Embryonic facial prominence (tissue), 1 donor: Measurements from ENCODE around the gene ADAM19.

Experiments
- DNase-seq: peaks from one replicate; pipeline ENCODE4 v3.0.0-alpha.2; 2016; ENCODE audit errors: extremely low spot score

Gene ADAM19

GRCh38 chr5:157516626-157517325, 58.8 kb downstream of the ADAM19 start:
- no peak for DNase-seq

- DNase-seq, result no peak
Measured at GRCh38 chr5:157516006-157516405, 59.6 kb downstream of the ADAM19 start.

DNA sequence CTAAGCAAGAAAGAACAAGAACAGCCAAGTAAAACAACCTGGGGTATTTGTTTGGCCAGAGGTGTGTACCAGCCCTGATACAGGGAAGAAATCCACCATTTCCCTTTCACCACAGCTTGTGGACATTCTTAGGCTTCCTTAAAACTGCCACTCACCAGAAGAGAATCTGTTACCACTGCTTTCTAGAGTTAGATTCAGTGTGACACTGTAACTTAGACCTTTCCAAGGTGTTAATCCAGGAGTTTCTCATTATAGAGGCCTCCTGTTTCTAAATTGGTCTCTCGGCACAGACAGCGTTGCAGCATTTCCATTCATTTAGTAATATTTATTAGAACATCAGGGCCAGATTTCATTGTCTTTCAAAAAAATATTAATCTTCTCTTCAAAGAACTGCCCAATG, 60.6 kb downstream of the ADAM19 start:
- DNase-seq, result no peak

- DNase-seq, result no peak
Measured at GRCh38 chr5:157513182-157513581, 62.4 kb downstream of the ADAM19 start.

GRCh38 chr5:157511651-157512644, 63.6 kb downstream of the ADAM19 start:
- DNase-seq, result no peak

GRCh38 chr5:157510682-157511081, 64.9 kb downstream of the ADAM19 start:
- DNase-seq, result no peak

DNA sequence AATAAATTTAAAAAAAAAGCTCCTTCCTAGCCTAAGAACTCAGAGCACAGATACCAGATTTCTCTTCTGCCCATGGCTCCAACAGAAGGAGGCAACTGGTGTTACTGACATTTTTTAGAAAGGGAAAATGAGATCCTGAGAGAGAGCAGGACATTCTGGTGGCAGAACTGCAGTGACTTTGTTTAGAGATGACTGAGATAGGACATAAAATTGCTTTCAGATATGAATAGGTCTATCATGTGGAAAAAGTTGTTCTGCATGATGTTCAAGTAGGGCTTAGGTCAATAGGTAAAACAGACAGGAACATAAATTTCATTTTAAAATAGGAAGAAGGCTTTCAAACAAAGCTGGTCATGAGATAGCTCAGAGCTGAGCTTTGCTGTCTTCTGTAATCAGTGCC, 66.0 kb downstream of the ADAM19 start:
- DNase-seq, result no peak

DNA sequence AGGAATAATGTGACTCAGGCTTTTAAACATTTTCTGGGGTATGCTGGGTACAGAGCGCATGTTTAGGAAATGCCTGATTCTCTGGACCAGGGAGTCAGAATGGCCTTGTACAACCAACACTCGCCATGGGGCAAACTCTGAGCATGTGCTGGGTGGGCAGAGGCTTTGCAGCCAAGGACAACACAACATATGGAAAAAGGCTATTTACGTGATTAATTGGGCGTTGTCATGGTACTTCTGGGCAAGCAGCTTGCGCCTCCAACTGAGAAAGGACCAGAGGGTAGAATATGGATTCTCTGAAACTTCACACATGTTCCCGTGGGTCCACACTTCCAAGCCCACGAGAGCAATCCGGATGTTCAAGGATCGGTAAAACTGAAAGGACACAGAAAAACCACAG, 66.5 kb downstream of the ADAM19 start:
- no peak for DNase-seq

DNA sequence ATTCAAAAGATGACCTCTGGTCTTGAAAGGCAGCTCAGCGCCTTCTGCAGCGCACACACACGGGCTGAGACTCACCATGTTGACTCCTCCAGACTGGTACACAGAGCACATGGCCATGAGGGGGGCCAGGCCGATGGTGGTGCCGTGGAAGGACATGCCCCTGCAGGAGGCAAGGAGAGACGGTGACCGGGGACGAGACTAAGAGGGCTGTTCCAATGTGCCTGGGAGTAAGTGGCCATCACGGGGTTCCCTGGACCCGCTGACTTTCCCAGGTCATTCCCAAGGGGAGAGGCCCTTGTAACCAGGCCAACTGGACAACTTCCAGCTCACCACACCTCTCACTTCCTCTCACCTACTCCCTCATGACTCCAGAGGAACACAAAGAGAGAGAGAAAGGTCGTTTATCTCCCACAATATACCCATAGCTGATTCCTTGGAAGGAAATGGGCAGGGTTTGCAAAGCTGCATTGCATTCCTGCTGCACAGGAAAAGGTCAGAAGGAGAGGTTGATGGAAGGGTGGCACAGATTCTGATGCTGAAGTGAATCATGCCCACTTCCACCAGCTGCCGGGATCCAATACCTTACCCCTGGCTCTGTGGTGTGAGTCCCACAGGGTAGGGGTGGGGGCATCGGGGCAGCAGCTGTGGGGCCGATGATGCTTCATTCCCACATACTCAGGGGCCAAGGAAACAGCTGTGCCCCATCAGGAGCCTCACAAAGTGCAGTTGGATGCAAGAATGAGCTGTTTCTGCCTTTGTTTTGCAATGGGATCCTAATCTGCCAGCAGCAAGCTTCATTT, 68.4 kb downstream of the ADAM19 start:
- DNase-seq, result no peak

DNA sequence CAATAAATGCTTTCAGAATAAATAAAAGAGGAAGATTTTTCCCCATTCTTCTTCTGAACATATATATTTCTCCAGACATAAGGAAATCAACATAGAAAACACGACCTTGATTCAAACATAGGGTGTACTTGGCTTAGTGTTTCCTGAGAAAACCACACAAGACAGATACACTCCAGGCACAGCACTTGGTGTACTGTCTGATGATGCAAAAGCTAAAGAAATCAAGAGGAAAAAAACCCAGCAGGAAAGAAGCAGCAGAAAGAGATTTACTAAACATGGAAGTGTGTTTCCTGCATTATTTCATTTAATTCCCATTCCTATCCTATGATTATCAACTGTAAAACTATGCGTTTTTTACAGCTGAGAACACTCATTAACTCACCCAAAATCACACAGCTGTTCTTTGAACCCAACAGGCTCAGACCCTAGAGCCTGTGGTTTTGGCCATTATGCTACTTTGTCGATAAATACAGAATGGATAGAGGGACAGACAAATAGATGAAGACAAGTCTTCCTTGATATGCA, 69.4 kb downstream of the ADAM19 start:
- DNase-seq, result no peak

DNA sequence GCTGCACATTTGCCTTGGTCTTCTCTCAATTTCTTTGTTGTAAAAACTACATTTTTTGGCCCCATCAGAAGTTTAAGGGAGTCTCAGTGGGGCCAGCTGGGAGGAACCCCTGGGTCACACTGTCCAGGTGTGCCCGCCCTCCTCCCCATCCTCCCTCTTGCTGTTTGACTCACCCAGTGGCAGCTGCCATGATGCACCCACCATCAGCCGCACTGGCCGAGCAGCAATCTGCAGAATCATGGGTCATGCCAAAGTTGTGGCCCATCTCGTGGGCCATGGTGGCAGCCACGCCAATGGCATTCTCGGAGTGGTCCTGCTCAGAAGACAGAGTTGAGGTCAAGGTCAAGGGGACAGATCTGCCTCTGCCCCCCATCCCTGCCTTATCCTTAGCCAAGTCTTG, 70.1 kb downstream of the ADAM19 start:
- no peak for DNase-seq

DNA sequence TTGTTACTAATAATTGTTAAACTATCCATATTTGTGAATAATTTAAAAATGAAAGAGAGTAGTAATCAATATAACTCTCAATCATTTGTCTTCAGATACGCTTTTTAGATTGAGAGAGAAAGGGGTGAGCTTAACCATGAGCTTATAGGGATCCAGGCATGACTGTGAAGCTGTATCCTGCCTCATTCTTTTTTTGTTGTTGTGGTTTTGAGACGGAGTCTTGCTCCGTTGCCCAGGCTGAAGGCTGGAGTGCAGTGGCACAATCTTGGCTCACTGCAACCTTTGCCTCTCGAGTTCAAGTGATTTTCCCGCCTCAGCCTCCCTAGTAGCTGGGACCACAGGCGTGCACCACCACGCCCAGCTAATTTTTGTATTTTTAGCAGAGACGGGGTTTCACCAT, 71.5 kb downstream of the ADAM19 start:
- DNase-seq, result no peak

- DNase-seq, result no peak
Measured at GRCh38 chr5:157502143-157502647, 73.4 kb downstream of the ADAM19 start.

- DNase-seq, result no peak
Measured at GRCh38 chr5:157497875-157498611, 77.5 kb downstream of the ADAM19 start.

GRCh38 chr5:157496864-157497263, 78.7 kb downstream of the ADAM19 start:
- no peak for DNase-seq

DNA sequence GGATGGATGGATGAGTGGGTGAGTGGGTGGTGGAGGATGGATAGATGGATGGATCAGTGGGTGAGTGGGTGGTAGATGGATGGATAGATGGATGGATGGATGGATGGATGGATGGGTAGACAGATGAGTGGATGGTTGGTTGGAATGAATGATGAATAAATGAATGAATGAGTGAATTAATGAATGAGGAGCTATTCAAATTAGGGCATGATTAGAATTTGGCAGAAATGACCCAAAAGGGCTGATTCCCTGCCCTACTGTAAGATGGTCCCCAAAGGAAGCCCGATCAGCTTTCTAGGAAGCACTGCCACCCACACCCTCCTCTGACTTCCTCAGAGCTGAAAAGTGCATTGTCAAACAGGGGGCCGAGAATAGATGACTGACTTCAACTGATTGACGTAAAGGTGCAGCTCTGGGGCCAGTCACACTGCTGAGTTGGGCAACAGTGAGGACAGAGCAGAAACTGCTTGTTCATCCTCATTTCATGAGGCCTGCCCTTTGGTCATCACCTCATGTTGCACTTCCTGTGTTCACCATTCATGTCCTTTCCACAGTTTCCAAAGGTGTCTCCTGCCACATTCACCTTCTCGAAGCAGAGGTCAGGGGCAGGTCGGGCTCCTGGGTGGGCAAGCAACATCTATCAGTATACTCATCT, 81.3 kb downstream of the ADAM19 start:
- DNase-seq, result no peak

DNA sequence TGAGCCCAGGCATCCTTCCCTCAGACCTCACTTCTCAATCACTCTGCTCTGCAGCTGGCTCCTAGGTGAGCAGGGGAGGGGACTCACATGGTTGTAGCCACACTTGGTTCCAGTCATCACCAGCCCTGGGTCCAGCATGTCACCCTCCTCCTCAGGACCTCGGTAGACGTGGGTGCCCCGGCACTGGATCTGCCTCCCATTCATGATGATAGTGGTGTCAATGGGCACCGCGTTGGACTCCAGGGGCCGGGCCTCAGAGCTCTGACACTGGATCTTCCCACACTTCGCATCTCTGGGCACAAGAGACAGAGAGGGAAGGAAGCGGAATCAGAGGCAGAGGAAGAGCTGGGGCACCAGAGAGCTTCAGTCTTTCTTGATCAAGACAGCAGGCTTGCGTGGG, 82.7 kb downstream of the ADAM19 start:
- no peak for DNase-seq

DNA sequence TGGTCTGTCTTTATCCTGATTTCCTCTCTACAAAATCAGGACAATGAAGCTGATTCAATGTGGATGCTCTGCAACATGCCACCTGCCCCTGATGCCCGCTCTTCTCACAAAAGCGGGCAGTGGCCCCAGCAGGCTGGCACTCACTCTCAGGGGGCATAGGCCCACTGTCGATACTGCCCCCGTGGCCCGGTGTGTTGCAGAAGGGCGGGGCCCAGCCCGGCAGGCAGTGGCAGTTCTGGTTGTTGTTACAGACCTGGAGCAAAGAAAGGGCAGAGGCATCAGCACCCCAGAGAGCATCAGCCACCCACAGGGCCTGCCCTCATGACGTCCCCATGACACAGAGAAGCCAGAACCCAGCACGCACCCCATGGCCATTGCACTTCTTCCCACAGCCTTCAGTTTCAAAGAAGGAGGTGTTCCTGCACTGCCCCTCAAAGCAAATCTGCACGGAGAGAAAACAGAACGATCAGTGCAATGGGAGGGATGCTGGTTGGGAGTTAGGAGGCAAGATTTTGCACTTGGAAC, 84.0 kb downstream of the ADAM19 start:
- no peak for DNase-seq

DNA sequence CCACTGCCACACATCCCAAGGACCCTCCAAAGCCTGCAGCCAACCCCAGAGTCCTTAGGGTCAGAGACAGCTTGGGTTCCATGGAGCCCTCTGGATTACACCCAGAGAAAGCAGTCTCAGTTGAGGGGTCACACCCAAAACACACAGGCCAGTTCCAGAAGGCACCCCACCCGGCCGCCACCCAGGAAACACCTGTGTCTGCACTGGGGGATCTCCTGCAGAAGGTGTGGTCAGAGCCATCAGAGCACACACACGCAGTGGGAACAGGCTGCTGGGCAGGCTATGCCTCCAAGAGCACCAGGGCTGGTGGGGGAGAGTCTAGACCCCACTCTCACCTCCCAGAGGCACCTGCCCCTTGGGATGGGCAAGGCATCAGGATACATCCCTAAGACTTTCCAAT, 88.2 kb downstream of the ADAM19 start:
- no peak for DNase-seq

- DNase-seq, result no peak
Measured at GRCh38 chr5:157486861-157487260, 88.7 kb downstream of the ADAM19 start.
